PC-3 (cell line): ENCODE data around the gene MRPL32. TPM values are rescaled to one million over a fixed set of nuclear protein-coding genes. Genes with fewer than 3 reads are reported as not detected.

Experiments used
- ATAC-seq: fragments of 200-7000 bp; cut with Tn5 transposase; 2 replicates; pipeline ENCODE4 v1.9.1; 2020; ENCODE audit warnings: mild to moderate bottlenecking, moderate library complexity
- BruUV-seq: library from RNA; stranded (reverse); fragments of 400-500 nt; replicated peaks from 2 replicates; lab custom pipeline; 2021; lab: Mats Ljungman, UMichigan
- CTCF ChIA-PET: fragments of 300-600 bp; sonication (Branson Sonifier 250); formaldehyde crosslinking; loops from one replicate; lab custom pipeline; 2022; ENCODE audit warnings: antibody characterized with exemption; lab: Charles Lee
- POLR2A ChIA-PET: fragments of 300-600 bp; sonication (Branson Sonifier 250); formaldehyde crosslinking; loops from one replicate; lab custom pipeline; 2022; ENCODE audit warnings: antibody characterized with exemption; ENCODE audit not compliant: unreplicated experiment; lab: Charles Lee
- DNase-seq: peaks from one replicate; pipeline ENCODE4 v3.0.0-alpha.2; 2015
- H2AFZ ChIP-seq: fragments of 300-600 bp; sonication (generic); 2 replicates; pipeline ENCODE4 v1.6.0; 2016; ENCODE audit warnings: antibody characterized with exemption, low read length
- H3F3A ChIP-seq: fragments of 300-600 bp; sonication (generic); one replicate; pipeline ENCODE4 v1.6.0; 2017; ENCODE audit warnings: antibody characterized with exemption, low read length, control low read depth, mild to moderate bottlenecking; ENCODE audit not compliant: unreplicated experiment
- H3K27ac ChIP-seq: fragments of 300-600 bp; sonication (generic); 2 replicates; pipeline ENCODE4 v1.5.1; 2016; ENCODE audit warnings: mild to moderate bottlenecking, low read length
- H3K27me3 ChIP-seq: fragments of 300-600 bp; sonication (generic); 2 replicates; pipeline ENCODE4 v1.6.1; 2016; ENCODE audit warnings: low read length, mixed read lengths
- H3K36me3 ChIP-seq: fragments of 300-600 bp; sonication (generic); 2 replicates; pipeline ENCODE4 v1.6.1; 2016; ENCODE audit warnings: low read depth, mixed run types, low read length, mixed read lengths
- H3K4me1 ChIP-seq: fragments of 300-600 bp; sonication (generic); 2 replicates; pipeline ENCODE4 v1.5.1; 2016; ENCODE audit warnings: low read length; ENCODE audit not compliant: insufficient read depth
- H3K4me2 ChIP-seq: fragments of 300-600 bp; sonication (generic); 2 replicates; pipeline ENCODE4 v1.6.0; 2016; ENCODE audit warnings: low read length
- H3K4me3 ChIP-seq: fragments of 300-600 bp; sonication (generic); 2 replicates; pipeline ENCODE4 v1.5.1; 2016; ENCODE audit warnings: mild to moderate bottlenecking, low read length, mixed read lengths
- H3K79me2 ChIP-seq: fragments of 300-600 bp; sonication (generic); 2 replicates; pipeline ENCODE4 v1.6.1; 2017; ENCODE audit warnings: low read length, mixed read lengths
- H3K9ac ChIP-seq: fragments of 300-600 bp; sonication (generic); 2 replicates; pipeline ENCODE4 v1.6.0; 2016; ENCODE audit warnings: mild to moderate bottlenecking, low read length
- H3K9me2 ChIP-seq: fragments of 300-600 bp; sonication (generic); replicated peaks from 2 replicates; pipeline ENCODE4 v1.6.1; 2016; ENCODE audit warnings: mixed run types, low read length, mixed read lengths
- H3K9me3 ChIP-seq: fragments of 300-600 bp; sonication (generic); 2 replicates; pipeline ENCODE4 v1.6.1; 2016; ENCODE audit warnings: low read length, mixed read lengths
- H4K20me1 ChIP-seq: fragments of 300-600 bp; sonication (generic); 2 replicates; pipeline ENCODE4 v1.6.1; 2016; ENCODE audit warnings: low read length, mixed read lengths
- EZH2 ChIP-seq: fragments of 300-600 bp; sonication (generic); IDR thresholded peaks from one replicate; pipeline ENCODE4 v1.6.1; 2017; ENCODE audit warnings: antibody characterized with exemption, mild to moderate bottlenecking, low read length; ENCODE audit not compliant: unreplicated experiment
- EZH2phosphoT487 ChIP-seq: fragments of 300-600 bp; sonication (generic); IDR thresholded peaks from 2 replicates; pipeline ENCODE4 v1.6.1; 2018; ENCODE audit warnings: mild to moderate bottlenecking, antibody characterized with exemption, low read length, borderline replicate concordance
- intact Hi-C: fragments of 100-400 bp; cut with micrococcal nuclease; formaldehyde crosslinking; loops from 2 replicates; pipeline ENCODE4 v1.9.0; 2023
- total RNA-seq: library from RNA; depleted of rRNA; stranded (reverse); fragments of >200 nt; gene quantifications from 2 replicates; pipeline ENCODE4 v1.2.3, GENCODE V29; 2014
- TF ChIP-seq, protein P1 (sequence below): fragments of 300-600 bp; sonication (generic); conservative IDR thresholded peaks from 2 replicates; pipeline ENCODE4 v1.5.1; 2017; ENCODE audit warnings: antibody characterized with exemption, low read depth, mild to moderate bottlenecking, low read length

Gene MRPL32
- total RNA-seq, 1 experiment from 2014 or later: 104 TPM

DNA sequence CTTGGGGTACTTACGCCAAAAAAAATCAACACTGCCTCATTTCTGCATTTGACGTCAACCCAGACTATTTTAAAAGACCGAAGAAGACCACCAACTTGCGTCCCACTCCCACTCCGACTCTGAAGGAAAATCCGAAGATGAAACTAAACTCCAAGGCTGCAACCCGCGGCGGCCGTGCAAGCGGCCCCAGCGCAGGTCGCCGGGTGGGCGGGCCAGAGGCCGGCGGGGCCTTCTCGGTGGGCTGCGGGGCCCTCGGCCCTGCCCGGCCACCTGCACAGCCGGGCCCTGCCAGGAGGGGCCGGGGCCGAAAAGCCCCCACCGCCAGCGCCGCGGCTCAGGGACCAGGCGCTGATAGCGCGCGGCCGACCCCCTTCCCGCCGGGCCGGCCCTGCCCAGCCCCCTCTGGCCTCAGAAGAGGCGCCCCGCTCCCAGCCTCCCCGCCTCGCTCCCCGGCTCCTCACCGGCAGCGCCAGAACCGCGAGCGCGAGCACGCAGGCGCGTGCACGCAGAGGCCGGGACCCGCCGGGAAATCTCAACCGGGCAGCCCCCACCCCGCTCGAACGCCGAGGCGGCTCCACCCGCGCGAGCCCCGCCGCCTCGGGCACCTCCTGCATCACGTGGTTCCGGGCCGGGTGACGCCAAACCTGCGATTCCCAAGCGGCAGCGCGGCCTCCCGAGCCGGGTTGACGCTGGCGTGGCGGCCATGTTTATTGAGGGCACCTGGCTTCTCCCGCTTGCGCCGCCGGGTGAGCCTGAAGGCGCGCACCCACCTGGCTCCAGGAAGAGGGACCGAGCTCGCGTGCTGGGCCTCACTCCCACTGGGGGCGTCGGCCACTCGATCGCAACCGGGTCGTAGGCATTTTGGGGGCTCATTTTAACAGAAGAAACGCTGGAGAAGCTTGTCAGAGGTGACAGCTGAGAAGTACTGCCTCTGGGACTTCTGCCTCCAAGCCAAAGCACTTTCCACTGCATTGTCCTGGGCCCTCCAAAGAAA, 20.4 kb upstream of the MRPL32 start, which contains the start of gene C7orf25:
Gene C7orf25 (minus strand): TSS at position 617 of the 994 bp plus-strand sequence. CDS start 1,170 bp downstream, outside the sequence.
- TF ChIP-seq EZH2phosphoT487 (no peak), EZH2 (no peak)
- TF ChIP-seq, protein P1, sequence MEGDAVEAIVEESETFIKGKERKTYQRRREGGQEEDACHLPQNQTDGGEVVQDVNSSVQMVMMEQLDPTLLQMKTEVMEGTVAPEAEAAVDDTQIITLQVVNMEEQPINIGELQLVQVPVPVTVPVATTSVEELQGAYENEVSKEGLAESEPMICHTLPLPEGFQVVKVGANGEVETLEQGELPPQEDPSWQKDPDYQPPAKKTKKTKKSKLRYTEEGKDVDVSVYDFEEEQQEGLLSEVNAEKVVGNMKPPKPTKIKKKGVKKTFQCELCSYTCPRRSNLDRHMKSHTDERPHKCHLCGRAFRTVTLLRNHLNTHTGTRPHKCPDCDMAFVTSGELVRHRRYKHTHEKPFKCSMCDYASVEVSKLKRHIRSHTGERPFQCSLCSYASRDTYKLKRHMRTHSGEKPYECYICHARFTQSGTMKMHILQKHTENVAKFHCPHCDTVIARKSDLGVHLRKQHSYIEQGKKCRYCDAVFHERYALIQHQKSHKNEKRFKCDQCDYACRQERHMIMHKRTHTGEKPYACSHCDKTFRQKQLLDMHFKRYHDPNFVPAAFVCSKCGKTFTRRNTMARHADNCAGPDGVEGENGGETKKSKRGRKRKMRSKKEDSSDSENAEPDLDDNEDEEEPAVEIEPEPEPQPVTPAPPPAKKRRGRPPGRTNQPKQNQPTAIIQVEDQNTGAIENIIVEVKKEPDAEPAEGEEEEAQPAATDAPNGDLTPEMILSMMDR: 0 out of 2 replicates have a peak, but pooled peaks have one; percentile 15

DNA sequence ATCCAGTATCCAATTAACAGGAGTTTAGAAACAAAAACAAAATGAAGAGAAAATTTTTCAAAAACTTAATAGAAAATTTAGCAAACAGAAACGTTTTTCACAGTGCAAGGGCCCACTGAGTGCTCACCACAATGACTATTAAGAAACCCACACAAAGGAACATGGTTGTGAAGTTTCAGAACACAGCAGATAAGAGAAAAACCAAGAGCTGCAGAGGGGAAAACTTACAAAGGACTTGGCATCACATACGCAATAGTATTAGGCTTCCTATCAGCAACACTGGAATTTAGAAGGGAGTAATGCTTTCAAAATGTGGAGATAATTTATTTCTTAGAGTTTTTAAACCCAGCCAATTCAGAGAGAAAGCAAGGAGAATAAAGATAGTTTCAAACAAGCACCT, 18.6 kb upstream of the MRPL32 start:
- H3K4me2 ChIP-seq: no peak overlapping the region
- no peak overlapping the region for H3K9ac ChIP-seq
- BruUV-seq: no TSS peak
- peaks cover 14% of the 10 kb centered on the region for H3K79me2 ChIP-seq
- TF ChIP-seq, protein P1: no peak
- no peak for ATAC-seq
- no peak overlapping the region for H3K27ac ChIP-seq
- no peaks in the 10 kb centered on the region for H3F3A ChIP-seq
- no peak overlapping the region for H2AFZ ChIP-seq
- ChIA-PET CTCF (interaction anchor here (0.7 kb wide), 1 partner anchor 82 kb away, joined by 3 read pairs; no protein-coding TSS in a partner anchor), POLR2A (no interaction called here)
- peaks cover 9% of the 10 kb centered on the region for H3K4me1 ChIP-seq
- no peak for DNase-seq
- no peaks in the 10 kb centered on the region for H4K20me1 ChIP-seq
- intact Hi-C loops: loop anchor here (2.0 kb wide), 1 partner anchor 19 kb away; the partner anchor contains the start of genes MRPL32 and PSMA2
- peaks cover 16% of the 10 kb centered on the region for H3K36me3 ChIP-seq
- no peaks in the 10 kb centered on the region for H3K9me2 ChIP-seq
- H3K9me3 ChIP-seq: no peaks in the 10 kb centered on the region
- H3K4me3 ChIP-seq: no peak overlapping the region
- H3K27me3 ChIP-seq: no peaks in the 10 kb centered on the region

More for the DNA sequence above, 20.4 kb upstream of the MRPL32 start, which contains the start of gene C7orf25:
- intact Hi-C loops: loop anchor here (2.0 kb wide), 2 partner anchors 21 to 23 kb away; partner anchors contain the start of genes MRPL32 and PSMA2
- no peaks in the 10 kb centered on the region for H3K9me2 ChIP-seq
- H3K36me3 ChIP-seq: peaks cover 5% of the 10 kb centered on the region
- H3K9me3 ChIP-seq: no peaks in the 10 kb centered on the region
- H2AFZ ChIP-seq: peak within 1 kb of the TSS; percentile 93
- H4K20me1 ChIP-seq: no peaks in the 10 kb centered on the region
- H3K27ac ChIP-seq: peak within 1 kb of the TSS; percentile 37
- ChIA-PET CTCF (no interaction called here), POLR2A (no interaction called here)
- peak; percentile 93 for DNase-seq
- H3K4me1 ChIP-seq: peaks cover 9% of the 10 kb centered on the region
- H3F3A ChIP-seq: no peaks in the 10 kb centered on the region
- no TSS peak for BruUV-seq
- H3K27me3 ChIP-seq: no peaks in the 10 kb centered on the region
- peaks cover 14% of the 10 kb centered on the region for H3K79me2 ChIP-seq
- H3K9ac ChIP-seq: peak within 1 kb of the TSS; percentile 84
- peak; percentile 91 for ATAC-seq
- peak within 1 kb of the TSS; percentile 89 for H3K4me3 ChIP-seq
- H3K4me2 ChIP-seq: peak within 1 kb of the TSS; percentile 93
